Caco-2 (cell line): ENCODE results near the gene TMEM53. TPM values are rescaled to one million over a fixed set of nuclear protein-coding genes. Genes with fewer than 3 reads are reported as not detected.
"Not testable (repeated sequence)": the region's sequence is repeated elsewhere in the genome, so short reads cannot be mapped to it uniquely, and the experiment has no call there.

Experiments
- BruUV-seq: library from RNA; stranded (reverse); fragments of 400-500 nt; replicated peaks from 2 replicates; lab custom pipeline; 2021; lab: Mats Ljungman, UMichigan
- CTCF ChIA-PET: fragments of 300-600 bp; sonication (Branson Sonifier 250); formaldehyde crosslinking; loops from one replicate; lab custom pipeline; 2022; ENCODE audit warnings: antibody characterized with exemption; lab: Charles Lee
- POLR2A ChIA-PET: fragments of 300-600 bp; sonication (Branson Sonifier 250); formaldehyde crosslinking; loops from one replicate; lab custom pipeline; 2022; ENCODE audit warnings: antibody characterized with exemption; lab: Charles Lee
- DNase-seq, 2 experiments: peaks; one replicate each; pipeline versions ENCODE4 v3.0.0 to v3.0.0-alpha.2; 2020 to 2022
- H3K27me3 ChIP-seq: replicated peaks from 2 replicates; pipeline ENCODE4 v1.6.0; 2011; ENCODE audit warnings: low read length; ENCODE audit not compliant: control insufficient read depth, insufficient read depth
- H3K36me3 ChIP-seq: 2 replicates; pipeline ENCODE4 v1.5.1; 2011; ENCODE audit warnings: low read length; ENCODE audit not compliant: control insufficient read depth, insufficient read depth
- H3K4me1 ChIP-seq: fragments of 250-450 bp; sonication (Bioruptor Pico); 2 replicates; pipeline ENCODE4 v1.5.1; 2020; ENCODE audit warnings: mild to moderate bottlenecking
- H3K4me3 ChIP-seq: 2 replicates; pipeline ENCODE4 v1.5.1; 2011; ENCODE audit warnings: low read depth, mild to moderate bottlenecking, control low read depth, low read length
- H3K9me3 ChIP-seq: fragments of 250-450 bp; sonication (Bioruptor Pico); 2 replicates; pipeline ENCODE4 v1.5.1; 2020; ENCODE audit warnings: mild to moderate bottlenecking, moderate library complexity
- H3K27ac Mint-ChIP-seq: one replicate; pipeline ENCODE4 v1.8.0; 2022; ENCODE audit warnings: mixed read lengths; ENCODE audit not compliant: unreplicated experiment
- H3K27me3 Mint-ChIP-seq: one replicate; pipeline ENCODE4 v1.8.0; 2022; ENCODE audit warnings: mixed read lengths; ENCODE audit not compliant: insufficient read depth, unreplicated experiment
- H3K36me3 Mint-ChIP-seq: one replicate; pipeline ENCODE4 v1.8.0; 2022; ENCODE audit warnings: mild to moderate bottlenecking, mixed read lengths; ENCODE audit not compliant: insufficient read depth, unreplicated experiment
- H3K4me1 Mint-ChIP-seq: one replicate; pipeline ENCODE4 v1.8.0; 2022; ENCODE audit warnings: low read depth, mixed read lengths; ENCODE audit not compliant: unreplicated experiment
- H3K4me3 Mint-ChIP-seq: one replicate; pipeline ENCODE4 v1.8.0; 2022; ENCODE audit warnings: mild to moderate bottlenecking, moderate library complexity, mixed read lengths; ENCODE audit not compliant: unreplicated experiment
- H3K9me3 Mint-ChIP-seq: one replicate; pipeline ENCODE4 v1.8.0; 2022; ENCODE audit warnings: mixed read lengths; ENCODE audit not compliant: unreplicated experiment
- intact Hi-C: fragments of 100-400 bp; cut with micrococcal nuclease; formaldehyde crosslinking; loops from one replicate; pipeline ENCODE4 v1.10.0; 2022; ENCODE audit not compliant: unreplicated experiment
- total RNA-seq: library from RNA; stranded (reverse); gene quantifications from 2 replicates; pipeline ENCODE4 v1.2.3, GENCODE V29; 2022
- TF ChIP-seq, protein P1 (sequence below), 2 experiments: fragments of 200-600 bp in 1 of 2; IDR thresholded peaks; 1 replicate in 1 of 2; 2 replicates in 1 of 2; pipeline versions ENCODE4 v1.5.1 to v1.8.0; 2011 to 2022; ENCODE audit warnings: antibody characterized with exemption in 1 of 2, control low read depth in 1 of 2, inconsistent platforms in 1 of 2, low read depth in 1 of 2, low read length in 1 of 2, mild to moderate bottlenecking in 1 of 2, moderate library complexity in 1 of 2; ENCODE audit not compliant: insufficient read depth in 1 of 2, severe bottlenecking in 1 of 2, unreplicated experiment in 1 of 2

TMEM53 gene
- total RNA-seq, 1 experiment from 2014 or later, result 4.4 TPM

DNA sequence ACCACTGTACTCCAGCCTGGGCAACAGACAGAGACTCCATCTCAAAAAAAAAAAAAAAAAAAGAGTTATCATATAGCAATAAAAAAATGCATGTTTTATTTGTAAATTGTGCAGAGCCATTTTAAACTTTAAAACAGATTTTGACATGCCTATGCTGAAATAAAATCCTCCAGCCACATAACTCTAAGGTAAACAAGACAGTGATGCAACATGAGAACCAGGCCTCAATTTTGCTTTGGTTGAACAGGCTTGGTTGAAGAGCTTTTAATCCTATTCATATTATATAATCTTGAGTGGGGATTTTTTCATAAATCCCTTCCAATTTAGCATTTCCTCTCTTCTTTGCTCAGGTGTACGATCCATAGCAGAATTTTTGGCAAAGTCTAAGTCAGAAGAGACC is 26.3 kb upstream of the TMEM53 start:
- Histone ChIP-seq H3K36me3 (no peaks in the 10 kb centered on the region), H3K9me3 (no peaks in the 10 kb centered on the region), H3K27me3 (no peaks in the 10 kb centered on the region), H3K4me3 (no peak overlapping the region), H3K4me1 (peaks cover 10% of the 10 kb centered on the region)
- Mint-ChIP-seq H3K4me1 (peaks cover 7% of the 10 kb centered on the region), H3K27ac (no peak overlapping the region), H3K9me3 (no peaks in the 10 kb centered on the region), H3K4me3 (no peak overlapping the region), H3K36me3 (no peaks in the 10 kb centered on the region), H3K27me3 (peaks cover 2% of the 10 kb centered on the region)
- DNase-seq, result no peak
- TF ChIP-seq, protein P1, sequence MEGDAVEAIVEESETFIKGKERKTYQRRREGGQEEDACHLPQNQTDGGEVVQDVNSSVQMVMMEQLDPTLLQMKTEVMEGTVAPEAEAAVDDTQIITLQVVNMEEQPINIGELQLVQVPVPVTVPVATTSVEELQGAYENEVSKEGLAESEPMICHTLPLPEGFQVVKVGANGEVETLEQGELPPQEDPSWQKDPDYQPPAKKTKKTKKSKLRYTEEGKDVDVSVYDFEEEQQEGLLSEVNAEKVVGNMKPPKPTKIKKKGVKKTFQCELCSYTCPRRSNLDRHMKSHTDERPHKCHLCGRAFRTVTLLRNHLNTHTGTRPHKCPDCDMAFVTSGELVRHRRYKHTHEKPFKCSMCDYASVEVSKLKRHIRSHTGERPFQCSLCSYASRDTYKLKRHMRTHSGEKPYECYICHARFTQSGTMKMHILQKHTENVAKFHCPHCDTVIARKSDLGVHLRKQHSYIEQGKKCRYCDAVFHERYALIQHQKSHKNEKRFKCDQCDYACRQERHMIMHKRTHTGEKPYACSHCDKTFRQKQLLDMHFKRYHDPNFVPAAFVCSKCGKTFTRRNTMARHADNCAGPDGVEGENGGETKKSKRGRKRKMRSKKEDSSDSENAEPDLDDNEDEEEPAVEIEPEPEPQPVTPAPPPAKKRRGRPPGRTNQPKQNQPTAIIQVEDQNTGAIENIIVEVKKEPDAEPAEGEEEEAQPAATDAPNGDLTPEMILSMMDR (IDR thresholded peaks at IDR 0.05; ENCODE audit: insufficient read depth in 1 of 2, low read depth in 1 of 2, low read length in 1 of 2, severe bottlenecking in 1 of 2, unreplicated experiment in 1 of 2), result no peak
- intact Hi-C loops, result no loop called here
- POLR2A ChIA-PET, result interaction anchor here (1.2 kb wide), 1 partner anchor 21 kb away, joined by 6 read pairs; no protein-coding TSS in a partner anchor
- CTCF ChIA-PET, result interaction anchor here (1.0 kb wide), 1 partner anchor 31 kb away, joined by 3 read pairs; no protein-coding TSS in a partner anchor
- BruUV-seq, result no TSS peak

DNA sequence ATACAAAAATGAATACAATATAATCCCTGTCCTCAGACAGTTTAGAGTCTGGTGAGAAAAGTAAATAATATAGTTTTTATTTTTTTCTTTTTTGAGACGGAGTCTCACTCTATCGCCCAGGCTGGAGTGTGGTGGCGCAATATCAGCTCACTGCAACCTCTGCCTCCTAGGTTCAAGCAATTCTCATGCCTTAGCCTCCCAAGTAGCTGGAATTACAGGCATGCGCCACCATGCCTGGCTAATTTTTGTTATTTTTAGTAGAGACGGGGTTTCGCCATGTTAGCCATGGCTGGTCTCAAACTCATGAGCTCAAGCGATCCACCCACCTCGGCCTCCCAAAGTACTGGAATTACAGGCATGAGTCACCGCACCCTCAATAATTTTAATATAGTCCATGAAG is 25.1 kb upstream of the TMEM53 start:
- H3K4me1 Mint-ChIP-seq, result not testable (repeated sequence)

GRCh38 chr1:44698138-44698537 is 23.9 kb upstream of the TMEM53 start:
- DNase-seq, result no peak
- Mint-ChIP-seq H3K4me3 (no peak overlapping the region), H3K4me1 (peaks cover 7% of the 10 kb centered on the region), H3K36me3 (peaks cover 4% of the 10 kb centered on the region), H3K27me3 (peaks cover 4% of the 10 kb centered on the region), H3K27ac (no peak overlapping the region), H3K9me3 (no peaks in the 10 kb centered on the region)
- Histone ChIP-seq H3K9me3 (no peaks in the 10 kb centered on the region), H3K4me1 (peaks cover 10% of the 10 kb centered on the region), H3K27me3 (no peaks in the 10 kb centered on the region), H3K36me3 (no peaks in the 10 kb centered on the region), H3K4me3 (no peak overlapping the region)
- BruUV-seq, result no TSS peak
- intact Hi-C loops, result no loop called here
- TF ChIP-seq, protein P1 (IDR thresholded peaks at IDR 0.05; ENCODE audit: insufficient read depth in 1 of 2, low read depth in 1 of 2, low read length in 1 of 2, severe bottlenecking in 1 of 2, unreplicated experiment in 1 of 2), result no peak
- POLR2A ChIA-PET, result no interaction called here
- CTCF ChIA-PET, result no interaction called here

More for the DNA sequence above, 25.1 kb upstream of the TMEM53 start:
- H3K4me1 ChIP-seq, H3K27me3 ChIP-seq, H3K4me3 ChIP-seq, H3K4me3 Mint-ChIP-seq, H3K36me3 ChIP-seq, H3K27me3 Mint-ChIP-seq, BruUV-seq, H3K9me3 ChIP-seq, H3K9me3 Mint-ChIP-seq, POLR2A ChIA-PET, H3K36me3 Mint-ChIP-seq, DNase-seq, H3K27ac Mint-ChIP-seq, CTCF ChIA-PET, intact Hi-C loops: not testable (repeated sequence)
